HL-60 (cell line): ENCODE results near the gene C4orf54.

Experiments
- DNase-seq, 2 experiments: peaks; one replicate each; pipeline ENCODE4 v3.0.0-alpha.2; 2010 to 2020; ENCODE audit warnings: low read depth in 1 of 2, low spot score in 1 of 2
- H3K27ac ChIP-seq: fragments of 250-450 bp; sonication (Bioruptor Pico); replicated peaks from 2 replicates; pipeline ENCODE4 v1.5.1; 2020; ENCODE audit warnings: mild to moderate bottlenecking, moderate library complexity
- H3K27me3 ChIP-seq: fragments of 250-450 bp; sonication (Bioruptor Pico); 2 replicates; pipeline ENCODE4 v1.5.1; 2021; ENCODE audit warnings: mild to moderate bottlenecking, moderate library complexity; ENCODE audit not compliant: insufficient read depth, poor library complexity, severe bottlenecking
- H3K4me3 ChIP-seq: replicated peaks from 2 replicates; pipeline ENCODE4 v1.5.1; 2011; ENCODE audit warnings: mild to moderate bottlenecking, control low read depth, low read length; ENCODE audit not compliant: insufficient read depth
- CTCF ChIP-seq: IDR thresholded peaks from one replicate; pipeline ENCODE4 v1.5.1; 2011; ENCODE audit warnings: low read length, control low read depth, inconsistent platforms; ENCODE audit not compliant: insufficient read depth
- GABPA ChIP-seq: IDR thresholded peaks from 2 replicates; pipeline ENCODE4 v1.6.1; 2012; ENCODE audit warnings: low read depth
- POLR2AphosphoS5 ChIP-seq: IDR thresholded peaks from 2 replicates; pipeline ENCODE4 v1.6.1; 2012; ENCODE audit warnings: low read depth
- REST ChIP-seq: IDR thresholded peaks from 2 replicates; pipeline ENCODE4 v1.6.1; 2012; ENCODE audit warnings: low read depth; ENCODE audit not compliant: insufficient replicate concordance
- SPI1 ChIP-seq: IDR thresholded peaks from 2 replicates; pipeline ENCODE4 v1.6.1; 2012; ENCODE audit warnings: low read depth, mild to moderate bottlenecking, borderline replicate concordance

Gene C4orf54

GRCh38 chr4:99645036-99645435, 12.6 kb downstream of the C4orf54 start:
- Histone ChIP-seq H3K27me3 (no peaks in the 10 kb centered on the region), H3K4me3 (no peak overlapping the region), H3K27ac (no peak overlapping the region)
- TF ChIP-seq CTCF (no peak), SPI1 (no peak), POLR2AphosphoS5 (no peak), GABPA (no peak)
- no peak for DNase-seq

DNA sequence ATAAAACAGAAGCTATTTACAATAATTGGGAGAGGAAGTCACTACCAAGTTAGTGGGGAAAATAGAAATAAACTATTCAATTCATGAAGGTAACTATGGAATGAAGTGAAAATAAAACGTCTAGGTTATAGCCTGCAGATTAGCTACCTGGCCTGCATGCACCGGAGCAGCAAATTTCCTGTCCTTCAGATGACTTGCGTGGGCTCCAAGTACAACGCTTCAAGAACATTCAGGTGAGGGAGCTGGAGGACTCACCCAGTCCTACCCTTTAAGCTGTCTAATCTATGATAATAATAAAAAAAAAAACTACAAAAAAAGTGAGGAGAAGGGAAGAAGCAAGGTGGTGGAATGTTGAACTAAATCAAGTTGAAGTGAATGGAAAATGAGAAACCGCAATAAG, 13.2 kb downstream of the C4orf54 start:
- H3K27me3 ChIP-seq = no peaks in the 10 kb centered on the region

GRCh38 chr4:99642725-99643489, 14.7 kb downstream of the C4orf54 start:
- TF ChIP-seq POLR2AphosphoS5 = no peak
- TF ChIP-seq REST = no peak
- no peak for TF ChIP-seq CTCF
- TF ChIP-seq GABPA = no peak
- no peak for TF ChIP-seq SPI1
- no peak overlapping the region for H3K27ac ChIP-seq
- H3K4me3 ChIP-seq = no peak overlapping the region
- no peaks in the 10 kb centered on the region for H3K27me3 ChIP-seq
- no peak for DNase-seq

More for the DNA sequence above, 13.2 kb downstream of the C4orf54 start:
- Histone ChIP-seq H3K27ac (no peak overlapping the region), H3K4me3 (no peak overlapping the region)
- no peak for DNase-seq
- TF ChIP-seq GABPA = no peak
- TF ChIP-seq SPI1 = no peak
- no peak for TF ChIP-seq REST
- no peak for TF ChIP-seq POLR2AphosphoS5
- no peak for TF ChIP-seq CTCF

DNA sequence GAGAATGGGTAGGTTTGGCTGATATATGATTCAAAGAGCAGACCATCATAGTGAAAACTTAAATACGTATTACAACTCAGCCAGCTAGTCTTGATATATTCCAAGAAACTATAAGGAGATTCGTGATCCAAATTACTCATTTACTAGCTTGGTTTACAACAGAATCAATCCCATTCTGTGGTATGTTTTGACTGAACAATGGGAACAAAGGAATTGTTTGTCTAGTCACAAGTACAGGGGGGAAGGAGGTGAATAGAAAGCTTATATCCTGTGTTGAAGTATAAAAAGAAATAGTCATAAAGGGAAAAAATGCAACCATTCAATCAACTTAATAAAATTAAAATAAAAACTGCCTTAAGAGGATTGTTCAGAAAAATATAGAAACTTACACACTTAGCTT, 17.0 kb downstream of the C4orf54 start:
- no peak for DNase-seq
- H3K4me3 ChIP-seq = no peak overlapping the region
- H3K27ac ChIP-seq = no peak overlapping the region
- no peaks in the 10 kb centered on the region for H3K27me3 ChIP-seq
- TF ChIP-seq SPI1 = no peak
- no peak for TF ChIP-seq GABPA
- no peak for TF ChIP-seq CTCF
- TF ChIP-seq POLR2AphosphoS5 = no peak
- TF ChIP-seq REST = no peak
